DMS114 treated with DMSO at 0.1 percent for 48 hours (cell line): Measurements from ENCODE around the gene FGGY.
"Not testable (repeated sequence)": the region's sequence is repeated elsewhere in the genome, so short reads cannot be mapped to it uniquely, and the experiment has no call there.

Experiments used
- DNase-seq: peaks from one replicate; lab custom pipeline; 2025; ENCODE audit not compliant: unreplicated experiment; lab: John Stamatoyannopoulos, UW

Gene FGGY

DNA sequence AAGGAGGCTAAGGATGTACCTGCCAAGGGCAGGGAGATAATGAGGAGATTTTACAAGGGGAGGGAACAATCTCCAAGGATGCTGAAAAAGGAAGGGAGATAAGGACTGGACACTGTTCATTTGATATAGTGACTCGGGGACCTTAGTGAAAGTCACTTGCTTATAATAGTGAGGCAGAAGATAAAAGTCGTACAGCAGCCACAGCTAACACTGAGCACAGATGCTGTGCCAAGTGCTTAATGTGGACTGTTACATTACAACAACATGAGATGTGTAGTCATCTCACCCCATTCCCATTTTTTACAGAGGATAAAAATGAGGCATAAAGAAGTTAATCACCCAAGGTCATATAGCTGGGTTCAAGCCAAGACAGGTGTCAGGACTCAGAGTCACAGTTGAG lies 181.9 kb downstream of the FGGY start:
- DNase-seq = no peak

GRCh38 chr1:59480188-59480888 lies 183.4 kb downstream of the FGGY start:
- DNase-seq = no peak

DNA sequence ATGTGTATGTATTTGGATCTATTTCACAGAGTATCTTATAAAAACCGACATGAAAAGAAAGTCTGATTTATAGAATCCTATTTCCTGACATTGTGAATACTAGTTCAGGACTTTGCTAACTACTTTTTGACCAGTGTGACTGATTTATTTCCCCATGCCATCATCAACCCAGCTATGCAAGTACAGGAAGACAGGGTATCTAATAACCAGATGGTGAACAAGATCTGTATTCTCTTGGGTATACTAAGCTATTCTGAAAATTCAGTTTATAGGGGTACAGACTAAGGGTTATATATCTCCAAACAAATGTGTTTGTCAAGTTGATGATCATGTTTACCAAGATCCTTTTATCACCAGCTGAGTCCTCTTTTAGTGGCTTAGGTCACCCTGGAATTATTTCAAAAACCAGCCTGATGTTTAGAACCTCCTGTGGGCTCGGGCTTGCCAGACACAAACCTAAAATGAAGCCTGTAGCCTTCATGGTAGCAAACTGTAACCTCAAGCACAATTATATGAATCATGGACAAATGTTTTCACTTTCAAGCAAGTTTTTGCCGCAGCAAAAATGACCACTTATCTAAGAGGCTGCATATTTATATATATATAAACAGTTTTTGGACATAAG lies 185.1 kb downstream of the FGGY start:
- no peak for DNase-seq

DNA sequence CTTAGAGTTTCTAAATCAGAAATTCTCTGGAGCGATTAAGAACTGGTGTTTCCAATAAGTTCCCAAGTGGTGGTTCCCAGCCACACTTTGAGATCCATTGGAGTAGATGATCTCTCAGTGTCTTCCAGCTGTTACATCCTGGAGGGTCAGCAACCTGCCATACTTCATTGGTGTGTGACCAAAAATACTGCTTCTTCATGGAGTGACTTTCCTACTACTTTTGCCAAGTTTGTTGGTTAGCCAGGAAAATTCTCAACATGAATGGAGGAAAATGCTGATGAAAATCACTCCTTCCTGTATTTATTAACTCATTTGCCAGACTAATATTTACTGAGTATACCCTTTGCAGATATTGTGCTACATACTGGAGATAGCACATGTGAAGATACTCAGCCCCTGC lies 186.1 kb downstream of the FGGY start:
- DNase-seq = no peak

DNA sequence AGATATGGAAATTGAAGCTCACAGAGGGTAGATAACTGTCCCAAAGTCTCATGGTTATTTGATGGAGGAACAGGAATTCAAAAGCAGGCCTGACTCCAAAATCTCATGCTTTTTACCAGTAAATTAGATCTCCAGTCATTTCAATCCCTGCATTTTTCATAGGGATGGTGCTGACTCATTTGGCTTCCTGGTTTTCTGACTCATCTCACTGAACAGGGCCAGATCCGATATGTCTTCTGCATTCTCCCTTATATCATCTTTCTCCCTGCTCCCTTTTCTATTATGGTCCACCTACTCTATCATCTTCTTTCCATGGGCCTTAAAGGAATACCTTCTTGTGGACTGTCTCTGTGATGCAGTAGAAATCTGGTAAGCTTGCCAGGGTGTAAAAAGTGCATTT lies 187.2 kb downstream of the FGGY start:
- no peak for DNase-seq

DNA sequence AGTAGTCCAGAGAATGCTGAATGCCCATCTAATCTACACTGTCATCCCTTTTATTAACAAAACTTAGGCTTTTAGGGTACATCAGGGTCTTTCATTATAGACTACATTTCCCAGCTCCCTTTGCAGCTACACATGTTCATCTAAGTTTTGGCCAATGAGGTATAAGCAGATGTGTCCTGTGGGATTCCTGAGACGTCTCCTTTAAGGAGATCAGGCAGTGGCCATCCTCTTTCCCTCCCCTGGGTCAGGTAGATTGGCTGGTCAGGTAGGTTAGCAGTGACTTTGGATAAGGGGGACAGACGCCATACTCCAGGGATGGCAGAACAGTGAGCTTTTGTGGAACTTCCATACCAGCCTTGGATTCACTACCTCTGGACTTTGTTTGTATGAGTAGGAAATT lies 188.3 kb downstream of the FGGY start:
- DNase-seq = no peak

- no peak for DNase-seq
These were observed 189.1 kb downstream of the FGGY start for GRCh38 chr1:59485949-59486348.

DNA sequence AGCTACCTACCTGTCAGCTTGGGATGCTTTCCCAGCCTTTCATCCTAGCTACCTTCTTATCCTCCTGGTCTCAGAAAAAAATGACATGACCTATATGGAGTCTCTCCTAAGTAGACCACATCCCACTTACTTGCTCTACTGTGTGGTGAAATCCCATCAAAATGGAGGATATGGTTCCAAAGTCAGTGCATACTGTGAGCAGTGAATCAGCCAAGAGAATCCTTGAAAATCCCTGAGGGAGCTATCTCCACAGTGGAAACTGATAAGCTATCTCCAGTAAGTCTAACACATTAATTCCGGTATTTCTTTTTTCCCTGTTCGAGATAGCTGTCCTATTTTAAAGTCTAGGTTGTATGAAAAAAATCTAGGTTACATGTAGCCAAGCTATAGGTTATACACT lies 189.7 kb downstream of the FGGY start:
- DNase-seq = no peak

DNA sequence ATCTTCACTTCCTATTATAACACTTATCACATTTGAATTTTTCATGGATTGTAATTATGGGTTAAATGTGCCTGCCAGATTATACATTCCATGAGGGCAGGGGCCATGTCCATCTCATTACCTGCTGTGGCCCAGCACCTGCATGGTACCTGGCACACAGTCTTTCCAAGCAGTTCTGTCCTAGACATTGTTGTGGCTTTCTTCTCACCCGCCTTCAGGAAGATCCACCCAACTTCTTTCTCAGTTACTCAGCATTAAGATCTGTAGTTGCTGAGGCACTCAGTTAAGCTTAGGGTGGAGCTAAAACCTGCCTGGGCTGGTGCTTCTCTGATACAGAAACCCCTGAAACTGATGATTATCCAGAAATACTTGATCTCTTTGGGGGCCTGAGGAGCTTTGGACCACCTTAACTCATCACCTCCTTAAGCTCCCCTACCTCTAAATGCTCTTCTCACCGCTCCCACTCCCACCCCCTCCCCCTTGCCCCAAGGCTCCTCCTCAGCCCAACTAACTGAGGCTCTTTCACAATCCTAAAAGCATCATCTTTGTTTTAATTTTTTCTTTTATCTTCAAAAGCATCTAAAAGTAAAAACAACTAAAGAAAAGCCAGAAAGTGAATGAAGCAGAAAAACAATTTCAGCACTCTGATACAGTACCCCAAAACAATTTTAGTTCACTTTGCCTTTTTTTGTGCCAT lies 190.6 kb downstream of the FGGY start:
- DNase-seq = no peak

DNA sequence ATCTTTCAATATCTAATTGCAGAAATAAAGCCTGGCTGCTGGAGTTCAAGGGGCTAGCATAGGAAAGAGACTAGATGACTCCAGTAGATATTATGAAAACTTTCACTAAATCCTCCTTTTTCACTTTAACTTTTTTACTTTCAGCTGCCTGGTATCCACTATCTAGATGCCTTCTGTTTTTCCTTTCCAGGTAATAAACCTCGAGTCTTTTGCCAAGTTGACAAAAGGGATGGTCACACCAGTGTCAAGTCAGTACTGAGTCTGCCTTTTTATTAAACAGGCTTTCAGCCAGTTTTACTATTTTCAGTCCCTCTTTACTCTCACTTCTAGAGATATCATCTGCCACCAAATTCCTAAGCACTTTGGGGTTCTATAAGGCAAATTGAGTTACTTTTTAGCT lies 195.6 kb downstream of the FGGY start:
- no peak for DNase-seq

GRCh38 chr1:59494145-59494833 lies 197.4 kb downstream of the FGGY start:
- no peak for DNase-seq

- not testable (repeated sequence) for DNase-seq
These were observed 199.3 kb downstream of the FGGY start for GRCh38 chr1:59496156-59496555.

DNA sequence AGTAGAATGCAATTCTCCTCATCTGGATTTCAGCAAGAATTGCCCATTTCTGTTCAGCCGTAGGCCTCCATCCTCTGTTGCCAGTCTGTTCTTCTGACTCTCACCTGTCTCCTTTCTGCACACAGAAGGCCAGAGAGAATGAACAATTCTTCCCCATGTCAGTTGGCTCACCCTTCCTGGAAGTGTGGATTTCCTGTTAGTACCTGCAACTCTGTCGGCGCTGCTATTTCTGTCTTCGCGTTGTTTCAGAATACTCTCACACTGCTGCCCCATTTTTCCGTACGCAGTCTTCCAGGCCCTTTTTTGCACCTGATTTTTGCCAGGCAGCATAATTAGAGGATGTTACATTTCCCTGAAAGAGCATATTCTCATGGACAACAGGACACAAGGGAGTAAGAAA lies 200.7 kb downstream of the FGGY start:
- no peak for DNase-seq

DNA sequence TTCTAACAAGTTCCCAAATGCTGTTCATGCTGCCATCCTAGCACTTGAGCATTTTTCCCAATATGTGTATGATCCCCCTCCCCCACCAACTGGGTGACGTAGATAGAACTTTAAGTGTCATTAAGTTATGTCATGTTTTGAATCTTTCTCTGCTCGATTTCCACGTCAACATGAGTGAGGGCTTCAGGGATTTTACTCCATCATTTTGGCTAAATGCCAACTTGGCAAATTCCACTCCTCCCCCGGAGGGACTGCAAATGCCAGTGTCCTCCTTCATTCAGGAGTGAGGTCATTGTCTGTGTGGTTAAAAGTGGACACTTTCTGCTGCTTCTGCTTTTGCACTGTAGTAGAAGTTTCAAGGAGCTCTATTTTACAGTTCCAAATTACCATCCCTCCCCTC lies 201.7 kb downstream of the FGGY start:
- DNase-seq = no peak

GRCh38 chr1:59499273-59499942 lies 202.5 kb downstream of the FGGY start:
- no peak for DNase-seq

- no peak for DNase-seq
These were observed 203.2 kb downstream of the FGGY start for GRCh38 chr1:59499943-59500569.

DNA sequence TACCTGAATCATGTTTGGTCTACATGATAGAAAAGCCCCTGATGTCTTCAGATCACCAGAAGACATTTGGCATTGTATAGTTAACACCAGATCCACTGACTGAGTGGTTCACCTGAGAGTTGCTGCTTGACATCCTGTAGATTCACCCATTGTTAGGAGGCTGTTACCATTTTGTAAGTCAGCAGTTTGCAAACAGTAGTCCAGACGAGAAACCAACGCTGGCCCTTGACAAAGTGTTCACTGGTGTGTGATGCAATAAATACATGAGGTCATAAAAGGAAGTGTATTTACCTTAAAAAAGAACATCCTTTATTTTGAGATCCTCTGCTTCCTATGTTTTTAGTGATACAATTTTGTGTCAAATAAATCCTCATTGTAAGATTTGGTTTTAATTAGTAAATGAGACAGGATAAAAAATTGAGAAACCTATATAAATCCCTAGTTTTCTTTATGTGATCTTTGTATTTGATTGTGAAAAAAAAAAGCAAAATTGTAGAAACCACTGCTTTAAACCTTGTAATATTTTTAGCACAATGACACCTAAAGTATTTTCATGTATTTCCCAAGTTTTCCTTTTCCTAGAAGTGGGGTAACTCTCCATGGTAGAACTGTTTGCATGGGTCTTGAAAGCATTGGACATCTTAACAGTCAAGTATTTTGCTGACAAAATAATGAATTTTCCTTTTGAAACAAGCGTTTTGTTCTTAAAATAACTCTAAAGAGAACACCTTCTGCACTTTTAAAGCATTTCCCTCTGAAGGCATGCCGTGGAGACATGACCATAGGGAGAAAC lies 204.3 kb downstream of the FGGY start:
- no peak for DNase-seq

- DNase-seq = no peak
These were observed 205.3 kb downstream of the FGGY start for GRCh38 chr1:59502009-59502691.

DNA sequence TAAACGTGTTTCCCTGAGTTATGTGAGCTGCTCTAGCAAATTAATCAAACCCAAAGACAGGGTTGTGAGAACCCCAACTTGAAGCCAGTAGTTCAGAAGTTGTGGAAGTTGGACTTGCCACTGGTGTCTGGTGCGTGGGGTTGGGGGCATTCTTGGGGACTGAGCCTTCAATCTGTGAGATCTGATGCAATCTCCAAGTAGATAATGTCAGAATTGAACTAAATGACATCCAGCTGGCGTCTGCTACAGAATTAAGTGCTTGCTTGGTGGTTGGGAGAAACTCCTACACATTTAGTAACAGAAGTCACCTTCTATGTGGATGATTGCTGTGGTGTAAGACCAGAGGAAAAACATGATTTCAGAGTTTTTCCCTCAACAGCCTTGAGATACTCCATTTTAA lies 207.4 kb downstream of the FGGY start:
- no peak for DNase-seq
